IMR-90 (cell line): ENCODE results near the gene RFX4. TPM values are rescaled to one million over a fixed set of nuclear protein-coding genes. Genes with fewer than 3 reads are reported as not detected.

Experiments
- ATAC-seq: fragments of 200-7000 bp; cut with Tn5 transposase; 2 replicates; pipeline ENCODE4 v1.9.1; 2020; ENCODE audit warnings: low read depth, mild to moderate bottlenecking, moderate library complexity
- BruUV-seq: library from RNA; stranded (reverse); fragments of 400-500 nt; replicated peaks from 2 replicates; lab custom pipeline; 2021; lab: Mats Ljungman, UMichigan
- CTCF ChIA-PET: fragments of 300-600 bp; formaldehyde crosslinking; extraction: SDS; loops from one replicate; lab custom pipeline; 2021; ENCODE audit warnings: antibody characterized with exemption; lab: Yijun Ruan, JAX
- POLR2A ChIA-PET: fragments of 300-600 bp; sonication (Branson Sonifier 250); formaldehyde crosslinking; loops from one replicate; lab custom pipeline; 2022; ENCODE audit warnings: antibody characterized with exemption; ENCODE audit not compliant: unreplicated experiment; lab: Charles Lee
- DNase-seq: peaks from one replicate; pipeline ENCODE4 v3.0.0; 2013
- H2AFZ ChIP-seq: replicated peaks from 2 replicates; pipeline ENCODE3; 2013; ENCODE audit warnings: low read length, mild to moderate bottlenecking; ENCODE audit not compliant: poor library complexity
- H2AK5ac ChIP-seq: 2 replicates; pipeline ENCODE4 v1.6.1; 2013; ENCODE audit warnings: low read depth, low read length, inconsistent platforms
- H2AK9ac ChIP-seq: replicated peaks from 2 replicates; pipeline ENCODE3; 2013; ENCODE audit warnings: mild to moderate bottlenecking, low read depth, low read length, moderate library complexity; ENCODE audit not compliant: poor library complexity
- H2BK120ac ChIP-seq: 2 replicates; pipeline ENCODE4 v1.6.1; 2013; ENCODE audit warnings: low read depth, low read length, inconsistent platforms
- H2BK15ac ChIP-seq: 3 replicates; pipeline ENCODE4 v1.6.1; 2013; ENCODE audit warnings: low read depth, low read length, inconsistent platforms
- H2BK20ac ChIP-seq: 2 replicates; pipeline ENCODE4 v1.6.1; 2013; ENCODE audit warnings: low read depth, mild to moderate bottlenecking, inconsistent platforms, low read length, moderate library complexity
- H2BK5ac ChIP-seq: 2 replicates; pipeline ENCODE4 v1.6.1; 2013; ENCODE audit warnings: mild to moderate bottlenecking, low read depth, low read length, inconsistent platforms; ENCODE audit not compliant: poor library complexity, severe bottlenecking
- H3K14ac ChIP-seq: replicated peaks from 2 replicates; pipeline ENCODE4 v1.6.1; 2013; ENCODE audit warnings: low read depth, low read length, inconsistent platforms
- H3K18ac ChIP-seq: 2 replicates; pipeline ENCODE4 v1.6.1; 2013; ENCODE audit warnings: low read depth, low read length, control low read depth
- H3K23ac ChIP-seq: 2 replicates; pipeline ENCODE4 v1.6.1; 2013; ENCODE audit warnings: low read depth, low read length, inconsistent platforms
- H3K27ac ChIP-seq: 2 replicates; pipeline ENCODE4 v1.5.1; 2013; ENCODE audit warnings: mild to moderate bottlenecking, control low read depth, low read length; ENCODE audit not compliant: insufficient read depth
- H3K27me3 ChIP-seq: 2 replicates; pipeline ENCODE4 v1.6.1; 2013; ENCODE audit warnings: low read length; ENCODE audit not compliant: control insufficient read depth, insufficient read depth
- H3K36me3 ChIP-seq: 2 replicates; pipeline ENCODE4 v1.6.1; 2013; ENCODE audit warnings: low read length, mixed read lengths; ENCODE audit not compliant: control insufficient read depth, insufficient read depth
- H3K4ac ChIP-seq: 2 replicates; pipeline ENCODE4 v1.6.1; 2013; ENCODE audit warnings: low read depth, low read length, inconsistent platforms
- H3K4me1 ChIP-seq: 2 replicates; pipeline ENCODE4 v1.6.1; 2013; ENCODE audit warnings: low read length, mixed read lengths; ENCODE audit not compliant: control insufficient read depth, insufficient read depth
- H3K4me2 ChIP-seq: 2 replicates; pipeline ENCODE4 v1.6.1; 2013; ENCODE audit warnings: low read depth, mild to moderate bottlenecking, control low read depth, low read length, moderate library complexity
- H3K4me3 ChIP-seq: 2 replicates; pipeline ENCODE4 v1.5.1; 2013; ENCODE audit warnings: low read depth, mild to moderate bottlenecking, control low read depth, low read length, moderate library complexity; ENCODE audit not compliant: insufficient read depth
- H3K56ac ChIP-seq: 2 replicates; pipeline ENCODE4 v1.6.1; 2013; ENCODE audit warnings: low read length, inconsistent platforms; ENCODE audit not compliant: insufficient read depth; ENCODE audit errors: extremely low read depth
- H3K79me1 ChIP-seq, 2 experiments: 2 replicates each; pipeline ENCODE4 v1.6.1; 2013; ENCODE audit warnings: low read length in 2 of 2, inconsistent platforms in 1 of 2, low read depth in 1 of 2
- H3K9ac ChIP-seq: 2 replicates; pipeline ENCODE4 v1.6.1; 2013; ENCODE audit warnings: low read depth, low read length, control low read depth
- H3K9me1 ChIP-seq: 2 replicates; pipeline ENCODE4 v1.6.1; 2013; ENCODE audit warnings: low read length, inconsistent platforms; ENCODE audit not compliant: insufficient read depth
- H3K9me3 ChIP-seq: 2 replicates; pipeline ENCODE4 v1.6.1; 2013; ENCODE audit warnings: low read length; ENCODE audit not compliant: control insufficient read depth, insufficient read depth
- H4K20me1 ChIP-seq: 2 replicates; pipeline ENCODE4 v1.6.1; 2013; ENCODE audit warnings: low read length, inconsistent platforms; ENCODE audit not compliant: insufficient read depth
- H4K5ac ChIP-seq: 2 replicates; pipeline ENCODE4 v1.6.1; 2013; ENCODE audit warnings: mild to moderate bottlenecking, low read depth, low read length, control low read depth
- H4K8ac ChIP-seq, 2 experiments: 2 replicates each; pipeline ENCODE4 v1.6.1; 2013; ENCODE audit warnings: low read depth in 2 of 2, low read length in 2 of 2, control low read depth in 1 of 2, inconsistent platforms in 1 of 2
- H4K91ac ChIP-seq: 2 replicates; pipeline ENCODE4 v1.6.1; 2013; ENCODE audit warnings: low read depth, low read length, inconsistent platforms; ENCODE audit not compliant: insufficient read depth
- BHLHE40 ChIP-seq: fragments of 150-350 bp; IDR thresholded peaks from 2 replicates; pipeline ENCODE4 v1.6.1; 2016; ENCODE audit warnings: mild to moderate bottlenecking, low read depth, low read length
- CEBPB ChIP-seq: IDR thresholded peaks from 2 replicates; pipeline ENCODE4 v1.6.1; 2012; ENCODE audit warnings: low read depth, low read length, improper control_type of control experiment
- CHD1 ChIP-seq: IDR thresholded peaks from 2 replicates; pipeline ENCODE4 v1.6.1; 2012; ENCODE audit warnings: low read depth, low read length, improper control_type of control experiment
- FOS ChIP-seq: fragments of 150-350 bp; IDR thresholded peaks from 2 replicates; pipeline ENCODE4 v1.6.1; 2016; ENCODE audit warnings: low read depth, low read length
- MAZ ChIP-seq: IDR thresholded peaks from 2 replicates; pipeline ENCODE4 v1.6.1; 2012; ENCODE audit warnings: low read depth, mild to moderate bottlenecking, low read length, improper control_type of control experiment, moderate library complexity, borderline replicate concordance
- MXI1 ChIP-seq: IDR thresholded peaks from 2 replicates; pipeline ENCODE4 v1.6.1; 2012; ENCODE audit warnings: low read depth, mild to moderate bottlenecking, low read length, moderate library complexity, borderline replicate concordance
- POLR2A ChIP-seq: IDR thresholded peaks from 2 replicates; pipeline ENCODE4 v1.6.1; 2012; ENCODE audit warnings: mild to moderate bottlenecking, low read depth, low read length
- RAD21 ChIP-seq: IDR thresholded peaks from 2 replicates; pipeline ENCODE4 v1.6.1; 2012; ENCODE audit warnings: low read length, improper control_type of control experiment
- RFX5 ChIP-seq: IDR thresholded peaks from 2 replicates; pipeline ENCODE4 v1.8.0; 2012; ENCODE audit warnings: low read depth, mild to moderate bottlenecking, low read length, moderate library complexity
- SMC3 ChIP-seq: fragments of 150-350 bp; IDR thresholded peaks from 2 replicates; pipeline ENCODE4 v1.6.1; 2016; ENCODE audit warnings: low read depth, mild to moderate bottlenecking, antibody characterized with exemption, low read length, moderate library complexity
- USF2 ChIP-seq: fragments of 150-350 bp; IDR thresholded peaks from 2 replicates; pipeline ENCODE4 v1.6.1; 2017; ENCODE audit warnings: mild to moderate bottlenecking, antibody characterized with exemption, low read length, low read depth
- WGBS, 2 experiments: methylation state at CpG; one replicate each; pipeline versions ENCODE4 v1.1.5 to v1.1.7; 2013; ENCODE audit warnings: missing lambda C conversion rate in 2 of 2; ENCODE audit not compliant: insufficient read length in 1 of 2; ENCODE audit errors: extremely low coverage in 2 of 2; 5-methylcytosine and 5-hydroxymethylcytosine counted together
- dilution Hi-C: fragments of 300-500 bp; cut with HindIII; formaldehyde crosslinking; loops from one replicate; pipeline ENCODE4 v1.14.3; 2018; ENCODE audit warnings: low sequenced_read_pairs; ENCODE audit not compliant: unreplicated experiment
- in situ Hi-C: fragments of 300-500 bp; cut with MboI; formaldehyde crosslinking; loops from 3 replicates; pipeline ENCODE4 v1.14.3; 2019; ENCODE audit warnings: low sequenced_read_pairs, inconsistent platforms, mixed read lengths
- intact Hi-C: fragments of 100-400 bp; cut with micrococcal nuclease; formaldehyde crosslinking; loops from 2 replicates; pipeline ENCODE4 v1.10.0; 2022
- polyA plus RNA-seq, 3 experiments: library from polyadenylated mRNA; depleted of rRNA; stranded (reverse); fragments of >200 nt; gene quantifications; 2 replicates each; pipeline ENCODE4 v1.2.3, GENCODE V29; 2012; ENCODE audit warnings: low replicate concordance in 1 of 3
- total RNA-seq: library from RNA; depleted of rRNA; stranded (reverse); fragments of >200 nt; gene quantifications from 2 replicates; pipeline ENCODE4 v1.2.3, GENCODE V29; 2012

The RFX4 gene
- total and polyA plus RNA-seq, 2 of the 4 experiments (the other 2 are of a cell fraction), result not detected

- H3K18ac ChIP-seq, result no peak overlapping the region
- no peak overlapping the region for H3K4me2 ChIP-seq
- H3K4me3 ChIP-seq, result no peak overlapping the region
- peaks cover 15% of the 10 kb centered on the region for H3K27me3 ChIP-seq
- dilution Hi-C loops (no loop called here), intact Hi-C loops (no loop called here), in situ Hi-C loops (no loop called here)
- no peak overlapping the region for H3K23ac ChIP-seq
- no peaks in the 10 kb centered on the region for H3K36me3 ChIP-seq
- 65% methylated on average over 3 of the region's 5 CpGs; no CpG with 5 or more reads in 1 of the 2 experiments for WGBS, 2 experiments
- no peak for DNase-seq
- H3K27ac ChIP-seq, result no peak overlapping the region
- H2BK120ac ChIP-seq, result no peak overlapping the region
- H3K9me3 ChIP-seq, result no peaks in the 10 kb centered on the region
- no peaks in the 10 kb centered on the region for H4K20me1 ChIP-seq
- H3K9ac ChIP-seq, result no peak overlapping the region
- TF ChIP-seq USF2 (no peak), FOS (no peak), SMC3 (no peak), CEBPB (no peak), POLR2A (no peak), MAZ (no peak), CHD1 (no peak), RFX5 (no peak), RAD21 (no peak), MXI1 (no peak), BHLHE40 (no peak)
- H3K4ac ChIP-seq, result no peak overlapping the region
- H4K91ac ChIP-seq, result no peak overlapping the region
- ChIA-PET POLR2A (no interaction called here), CTCF (interaction anchor here (0.8 kb wide), 1 partner anchor 36 kb away, joined by 3 read pairs; no protein-coding TSS in a partner anchor)
- H2BK15ac ChIP-seq, result no peak overlapping the region
- no peak overlapping the region for H2AFZ ChIP-seq
- no peak overlapping the region for H2BK20ac ChIP-seq
- no peak overlapping the region for H4K5ac ChIP-seq
- H2AK5ac ChIP-seq, result no peak overlapping the region
- H3K4me1 ChIP-seq, result no peaks in the 10 kb centered on the region
- no peak overlapping the region for H3K56ac ChIP-seq
- H3K79me1 ChIP-seq, result no peaks in the 10 kb centered on the region
- H4K8ac ChIP-seq, result no peak overlapping the region
- no peak overlapping the region for H2BK5ac ChIP-seq
- no peak overlapping the region for H3K14ac ChIP-seq
- ATAC-seq, result no peak
- H2AK9ac ChIP-seq, result no peak overlapping the region
- H3K9me1 ChIP-seq, result no peaks in the 10 kb centered on the region
- no TSS peak for BruUV-seq
Measured at GRCh38 chr12:106740818-106741217, 158.0 kb downstream of the RFX4 start.
